GM12878 (cell line): ENCODE measurements around the gene PRX. TPM values are rescaled to one million over a fixed set of nuclear protein-coding genes. Genes with fewer than 3 reads are reported as not detected.

Experiments used
- CBFB ChIP-seq: IDR thresholded peaks from 2 replicates; pipeline ENCODE4 v1.6.1; 2016; ENCODE audit warnings: antibody characterized with exemption, low read depth
- CBX3 ChIP-seq: fragments of 200-600 bp; sonication (generic); IDR thresholded peaks from 2 replicates; pipeline ENCODE4 v1.6.1; 2016; ENCODE audit warnings: low read depth, borderline replicate concordance
- CHD2 ChIP-seq: IDR thresholded peaks from 2 replicates; pipeline ENCODE4 v1.6.1; 2011; ENCODE audit warnings: low read depth, low read length, improper control_type of control experiment, borderline replicate concordance
- CREM ChIP-seq: IDR thresholded peaks from 2 replicates; pipeline ENCODE4 v1.6.1; 2014; ENCODE audit warnings: antibody characterized with exemption, low read depth
- IKZF1 ChIP-seq: fragments of 450-650 bp; conservative IDR thresholded peaks from 2 replicates; pipeline ENCODE4 v1.6.1; 2017; ENCODE audit warnings: antibody characterized with exemption, mild to moderate bottlenecking
- IKZF2 ChIP-seq, 2 experiments: fragments of 450-650 bp; IDR thresholded peaks; 2 replicates each; pipeline ENCODE4 v1.6.1; 2017; ENCODE audit warnings: mild to moderate bottlenecking in 2 of 2, moderate library complexity in 2 of 2
- NR2C1 ChIP-seq: fragments of 450-650 bp; IDR thresholded peaks from 2 replicates; pipeline ENCODE4 v1.6.1; 2017; ENCODE audit warnings: antibody characterized with exemption, mild to moderate bottlenecking, moderate library complexity
- NRF1 ChIP-seq: conservative IDR thresholded peaks from 2 replicates; pipeline ENCODE4 v1.6.1; 2011; ENCODE audit warnings: mild to moderate bottlenecking, low read depth, low read length, improper control_type of control experiment
- PML ChIP-seq: IDR thresholded peaks from 2 replicates; pipeline ENCODE4 v1.6.1; 2012; ENCODE audit warnings: low read length, inconsistent platforms
- RCOR1 ChIP-seq: conservative IDR thresholded peaks from 2 replicates; pipeline ENCODE4 v1.6.1; 2012; ENCODE audit warnings: low read depth, low read length, improper control_type of control experiment
- SP1 ChIP-seq: IDR thresholded peaks from one replicate; pipeline ENCODE4 v1.6.1; 2011; ENCODE audit warnings: low read depth, low read length
- SRF ChIP-seq, 2 experiments: IDR thresholded peaks; 2 replicates each; pipeline ENCODE4 v1.6.1; 2011; ENCODE audit warnings: low read depth in 2 of 2, low read length in 2 of 2, mild to moderate bottlenecking in 1 of 2, moderate library complexity in 1 of 2
- TARDBP ChIP-seq: IDR thresholded peaks from 2 replicates; pipeline ENCODE4 v1.6.1; 2016; ENCODE audit warnings: borderline replicate concordance
- YY1 ChIP-seq: IDR thresholded peaks from 2 replicates; pipeline ENCODE4 v1.6.1; 2011; ENCODE audit warnings: low read depth, mild to moderate bottlenecking, low read length
- ZBED1 ChIP-seq: IDR thresholded peaks from 2 replicates; pipeline ENCODE4 v1.6.1; 2016; ENCODE audit warnings: borderline replicate concordance
- ZNF207 ChIP-seq: fragments of 450-650 bp; IDR thresholded peaks from 2 replicates; pipeline ENCODE4 v1.6.1; 2014; ENCODE audit warnings: antibody characterized with exemption, mild to moderate bottlenecking, borderline replicate concordance
- ZZZ3 ChIP-seq: IDR thresholded peaks from 2 replicates; pipeline ENCODE4 v1.6.1; 2011; ENCODE audit warnings: low read depth; ENCODE audit not compliant: control insufficient read depth, insufficient read length
- polyA plus RNA-seq, 11 experiments: library from polyadenylated mRNA; depleted of rRNA in 4 of 11; unstranded in 6 of 11; stranded (reverse) in 5 of 11; fragments of >200 nt; fragmentation: Nextera tagmentation in 4 of 11; fragmentation: Illumina TruSeq in 1 of 11; extraction: Ambion mirVana in 4 of 11; extraction: Trizol in 1 of 11; gene quantifications; 1 replicate in 1 of 11; 2 replicates in 10 of 11; pipeline versions ENCODE4 v1.2.1 to v1.2.3, GENCODE V29; 2011 to 2016; ENCODE audit warnings: inconsistent platforms in 2 of 11, missing spikeins in 2 of 11, low read depth in 1 of 11
- total RNA-seq, 4 experiments: library from RNA; depleted of rRNA in 3 of 4; stranded (reverse); fragments of >200 nt in 3 of 4; fragmentation: Illumina TruSeq in 1 of 4; extraction: Trizol in 1 of 4; gene quantifications; 2 replicates each; pipeline versions ENCODE4 v1.2.1 to v1.2.3, GENCODE V29; 2013 to 2021
- TF ChIP-seq, protein P1 (sequence below): fragments of 450-650 bp; IDR thresholded peaks from 2 replicates; pipeline ENCODE4 v1.6.1; 2016; ENCODE audit warnings: mild to moderate bottlenecking
- TF ChIP-seq, protein P2 (sequence below): fragments of 450-650 bp; IDR thresholded peaks from 2 replicates; pipeline ENCODE4 v1.6.1; 2016; ENCODE audit warnings: mild to moderate bottlenecking, moderate library complexity, borderline replicate concordance
- TF ChIP-seq, protein P3 (sequence below), 3 experiments: IDR thresholded peaks in 2 of 3; conservative IDR thresholded peaks in 1 of 3; 2 replicates each; pipeline ENCODE4 v1.5.1; 2011; ENCODE audit warnings: low read depth in 3 of 3, low read length in 3 of 3, mild to moderate bottlenecking in 3 of 3, control low read depth in 2 of 3, moderate library complexity in 2 of 3, inconsistent platforms in 1 of 3, mixed read lengths in 1 of 3; ENCODE audit not compliant: control insufficient read depth in 2 of 3, insufficient read depth in 1 of 3; ENCODE audit errors: extremely low read depth in 1 of 3
- TF ChIP-seq, protein P4 (sequence below): IDR thresholded peaks from 2 replicates; pipeline ENCODE4 v1.6.1; 2011; ENCODE audit warnings: mild to moderate bottlenecking, low read depth, low read length, moderate library complexity; ENCODE audit not compliant: insufficient replicate concordance

PRX gene
- total and polyA plus RNA-seq, 10 of the 15 experiments (the other 5 are each of a cell fraction or from before 2014, with no cell fraction given): 0.02 to 1.4 (median 0.54) TPM; not detected in 1

DNA sequence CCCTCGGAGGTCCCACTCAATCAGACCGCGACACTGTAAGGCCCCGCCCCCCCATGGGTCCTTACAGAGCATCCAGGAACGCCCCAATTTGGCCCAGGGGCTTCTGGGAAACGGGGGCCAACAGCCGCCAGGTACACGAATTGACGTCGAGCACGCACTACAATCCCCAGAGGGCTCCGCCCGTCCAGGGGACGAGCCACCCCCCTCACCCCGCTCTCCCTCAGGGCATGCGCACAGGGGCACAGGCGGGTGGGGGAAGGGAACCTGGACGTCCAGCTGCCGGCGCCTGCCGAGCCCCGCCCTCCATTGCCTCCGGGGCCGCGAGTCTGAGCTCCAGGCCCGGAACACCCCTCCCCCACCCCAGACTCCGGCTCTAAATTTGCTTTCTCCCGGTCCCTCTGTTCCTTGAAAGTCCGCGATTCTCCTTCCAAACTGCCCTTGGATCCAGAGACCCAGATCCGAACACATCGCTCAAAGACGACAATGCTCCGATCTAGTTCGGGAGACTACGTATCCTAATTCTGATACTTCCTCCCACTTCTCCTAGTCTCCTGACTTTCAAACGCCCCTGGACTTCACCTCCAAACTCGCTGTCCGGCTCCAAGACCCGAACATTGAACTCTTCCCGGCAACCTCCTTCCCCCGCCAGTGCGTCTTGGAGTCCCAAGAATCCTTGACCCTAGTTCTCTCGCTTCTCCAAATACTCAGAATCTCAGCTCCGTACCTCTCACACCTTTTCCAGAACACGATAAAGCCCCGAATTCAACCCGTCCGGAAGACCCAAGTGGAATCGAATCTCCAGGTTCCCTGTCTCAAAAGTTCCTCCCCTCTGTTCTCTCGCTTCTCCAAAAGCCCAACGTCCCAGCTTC lies 30.2 kb upstream of the PRX start (continued):
- TF ChIP-seq CBX3 (no peak), YY1 (peak; percentile 75), ZBED1 (no peak), ZNF207 (peak; percentile 24; the same call in 1 of the 2 replicates), PML (no peak), TARDBP (peak; percentile 89; the same call in 1 of the 2 replicates), SRF (IDR thresholded peaks at IDR 0.05; ENCODE audit: low read depth in 2 of 2, low read length in 2 of 2) (0 out of 4 replicates have a peak, but pooled peaks of 1 of the 2 experiments have one; percentile 52), CHD2 (peak; percentile 97), NR2C1 (peak; percentile 77), RCOR1 (0 out of 2 replicates have a peak, but pooled peaks have one; percentile 41), SP1 (peak; percentile 84), ZZZ3 (no peak), IKZF2 (IDR thresholded peaks at IDR 0.05) (peak in 1 of 2 experiments; percentile 32; a peak in 1 of 4 replicates), CBFB (peak; percentile 27; the same call in 1 of the 2 replicates), IKZF1 (peak; percentile 95), NRF1 (peak; percentile 90), CREM (peak; percentile 91)
- TF ChIP-seq, protein P1, sequence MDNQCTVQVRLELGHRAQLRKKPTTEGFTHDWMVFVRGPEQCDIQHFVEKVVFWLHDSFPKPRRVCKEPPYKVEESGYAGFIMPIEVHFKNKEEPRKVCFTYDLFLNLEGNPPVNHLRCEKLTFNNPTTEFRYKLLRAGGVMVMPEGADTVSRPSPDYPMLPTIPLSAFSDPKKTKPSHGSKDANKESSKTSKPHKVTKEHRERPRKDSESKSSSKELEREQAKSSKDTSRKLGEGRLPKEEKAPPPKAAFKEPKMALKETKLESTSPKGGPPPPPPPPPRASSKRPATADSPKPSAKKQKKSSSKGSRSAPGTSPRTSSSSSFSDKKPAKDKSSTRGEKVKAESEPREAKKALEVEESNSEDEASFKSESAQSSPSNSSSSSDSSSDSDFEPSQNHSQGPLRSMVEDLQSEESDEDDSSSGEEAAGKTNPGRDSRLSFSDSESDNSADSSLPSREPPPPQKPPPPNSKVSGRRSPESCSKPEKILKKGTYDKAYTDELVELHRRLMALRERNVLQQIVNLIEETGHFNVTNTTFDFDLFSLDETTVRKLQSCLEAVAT: 0 out of 2 replicates have a peak, but pooled peaks have one; percentile 35
- TF ChIP-seq, protein P2, sequence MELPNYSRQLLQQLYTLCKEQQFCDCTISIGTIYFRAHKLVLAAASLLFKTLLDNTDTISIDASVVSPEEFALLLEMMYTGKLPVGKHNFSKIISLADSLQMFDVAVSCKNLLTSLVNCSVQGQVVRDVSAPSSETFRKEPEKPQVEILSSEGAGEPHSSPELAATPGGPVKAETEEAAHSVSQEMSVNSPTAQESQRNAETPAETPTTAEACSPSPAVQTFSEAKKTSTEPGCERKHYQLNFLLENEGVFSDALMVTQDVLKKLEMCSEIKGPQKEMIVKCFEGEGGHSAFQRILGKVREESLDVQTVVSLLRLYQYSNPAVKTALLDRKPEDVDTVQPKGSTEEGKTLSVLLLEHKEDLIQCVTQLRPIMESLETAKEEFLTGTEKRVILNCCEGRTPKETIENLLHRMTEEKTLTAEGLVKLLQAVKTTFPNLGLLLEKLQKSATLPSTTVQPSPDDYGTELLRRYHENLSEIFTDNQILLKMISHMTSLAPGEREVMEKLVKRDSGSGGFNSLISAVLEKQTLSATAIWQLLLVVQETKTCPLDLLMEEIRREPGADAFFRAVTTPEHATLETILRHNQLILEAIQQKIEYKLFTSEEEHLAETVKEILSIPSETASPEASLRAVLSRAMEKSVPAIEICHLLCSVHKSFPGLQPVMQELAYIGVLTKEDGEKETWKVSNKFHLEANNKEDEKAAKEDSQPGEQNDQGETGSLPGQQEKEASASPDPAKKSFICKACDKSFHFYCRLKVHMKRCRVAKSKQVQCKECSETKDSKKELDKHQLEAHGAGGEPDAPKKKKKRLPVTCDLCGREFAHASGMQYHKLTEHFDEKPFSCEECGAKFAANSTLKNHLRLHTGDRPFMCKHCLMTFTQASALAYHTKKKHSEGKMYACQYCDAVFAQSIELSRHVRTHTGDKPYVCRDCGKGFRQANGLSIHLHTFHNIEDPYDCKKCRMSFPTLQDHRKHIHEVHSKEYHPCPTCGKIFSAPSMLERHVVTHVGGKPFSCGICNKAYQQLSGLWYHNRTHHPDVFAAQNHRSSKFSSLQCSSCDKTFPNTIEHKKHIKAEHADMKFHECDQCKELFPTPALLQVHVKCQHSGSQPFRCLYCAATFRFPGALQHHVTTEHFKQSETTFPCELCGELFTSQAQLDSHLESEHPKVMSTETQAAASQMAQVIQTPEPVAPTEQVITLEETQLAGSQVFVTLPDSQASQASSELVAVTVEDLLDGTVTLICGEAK: no peak; the same call in 1 of the 2 replicates
- TF ChIP-seq, protein P3, sequence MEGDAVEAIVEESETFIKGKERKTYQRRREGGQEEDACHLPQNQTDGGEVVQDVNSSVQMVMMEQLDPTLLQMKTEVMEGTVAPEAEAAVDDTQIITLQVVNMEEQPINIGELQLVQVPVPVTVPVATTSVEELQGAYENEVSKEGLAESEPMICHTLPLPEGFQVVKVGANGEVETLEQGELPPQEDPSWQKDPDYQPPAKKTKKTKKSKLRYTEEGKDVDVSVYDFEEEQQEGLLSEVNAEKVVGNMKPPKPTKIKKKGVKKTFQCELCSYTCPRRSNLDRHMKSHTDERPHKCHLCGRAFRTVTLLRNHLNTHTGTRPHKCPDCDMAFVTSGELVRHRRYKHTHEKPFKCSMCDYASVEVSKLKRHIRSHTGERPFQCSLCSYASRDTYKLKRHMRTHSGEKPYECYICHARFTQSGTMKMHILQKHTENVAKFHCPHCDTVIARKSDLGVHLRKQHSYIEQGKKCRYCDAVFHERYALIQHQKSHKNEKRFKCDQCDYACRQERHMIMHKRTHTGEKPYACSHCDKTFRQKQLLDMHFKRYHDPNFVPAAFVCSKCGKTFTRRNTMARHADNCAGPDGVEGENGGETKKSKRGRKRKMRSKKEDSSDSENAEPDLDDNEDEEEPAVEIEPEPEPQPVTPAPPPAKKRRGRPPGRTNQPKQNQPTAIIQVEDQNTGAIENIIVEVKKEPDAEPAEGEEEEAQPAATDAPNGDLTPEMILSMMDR (IDR thresholded peaks at IDR 0.05 in 2 of 3, conservative IDR thresholded peaks at IDR 0.05 in 1 of 3; ENCODE audit: control insufficient read depth in 2 of 3, extremely low read depth in 1 of 3, insufficient read depth in 1 of 3, low read depth in 3 of 3, low read length in 3 of 3): no peak
- TF ChIP-seq, protein P4, sequence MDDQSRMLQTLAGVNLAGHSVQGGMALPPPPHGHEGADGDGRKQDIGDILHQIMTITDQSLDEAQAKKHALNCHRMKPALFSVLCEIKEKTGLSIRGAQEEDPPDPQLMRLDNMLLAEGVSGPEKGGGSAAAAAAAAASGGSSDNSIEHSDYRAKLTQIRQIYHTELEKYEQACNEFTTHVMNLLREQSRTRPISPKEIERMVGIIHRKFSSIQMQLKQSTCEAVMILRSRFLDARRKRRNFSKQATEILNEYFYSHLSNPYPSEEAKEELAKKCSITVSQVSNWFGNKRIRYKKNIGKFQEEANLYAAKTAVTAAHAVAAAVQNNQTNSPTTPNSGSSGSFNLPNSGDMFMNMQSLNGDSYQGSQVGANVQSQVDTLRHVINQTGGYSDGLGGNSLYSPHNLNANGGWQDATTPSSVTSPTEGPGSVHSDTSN: peak; percentile 24
